ENCODE results near the gene MUCL3.

MUCL3 gene

DNA sequence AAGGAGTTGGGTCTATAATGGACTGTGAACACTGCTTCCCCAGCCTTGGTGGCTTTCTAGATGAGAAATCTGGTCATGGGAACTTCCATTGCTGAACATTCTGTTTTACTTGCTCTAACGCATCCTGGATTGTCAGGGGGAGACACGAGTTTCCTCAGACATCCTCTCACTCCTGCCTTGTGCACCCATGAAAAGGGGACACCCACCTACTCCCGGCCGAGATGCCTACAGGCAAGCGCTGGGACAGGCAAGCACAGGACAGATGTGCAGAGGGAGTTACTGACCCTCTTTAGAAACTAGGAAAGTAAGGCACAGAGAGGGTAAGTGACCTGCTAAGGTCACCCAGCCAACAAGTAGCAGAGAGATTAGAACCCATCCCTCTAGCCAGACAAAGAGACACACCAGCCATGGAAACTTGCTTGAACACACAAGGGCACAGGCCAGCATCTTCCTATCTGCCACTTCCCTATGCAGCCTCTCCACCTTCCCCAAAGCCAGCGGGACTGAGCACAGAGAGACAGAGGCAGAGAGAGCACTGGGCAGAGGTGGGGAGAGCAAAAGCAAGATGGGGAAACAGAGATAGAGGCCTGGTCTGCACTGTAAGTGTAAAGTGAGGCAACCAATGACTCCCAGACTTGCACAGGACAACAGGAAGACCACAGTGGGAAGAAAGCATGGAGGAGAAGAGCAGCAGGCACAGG lies 8.0 kb upstream of the MUCL3 start:
- peaks cover 12% of the 10 kb centered on the region for H3K36me3 ChIP-seq (ENCODE audit: insufficient read depth, low read length)
- TF ChIP-seq, protein P1, sequence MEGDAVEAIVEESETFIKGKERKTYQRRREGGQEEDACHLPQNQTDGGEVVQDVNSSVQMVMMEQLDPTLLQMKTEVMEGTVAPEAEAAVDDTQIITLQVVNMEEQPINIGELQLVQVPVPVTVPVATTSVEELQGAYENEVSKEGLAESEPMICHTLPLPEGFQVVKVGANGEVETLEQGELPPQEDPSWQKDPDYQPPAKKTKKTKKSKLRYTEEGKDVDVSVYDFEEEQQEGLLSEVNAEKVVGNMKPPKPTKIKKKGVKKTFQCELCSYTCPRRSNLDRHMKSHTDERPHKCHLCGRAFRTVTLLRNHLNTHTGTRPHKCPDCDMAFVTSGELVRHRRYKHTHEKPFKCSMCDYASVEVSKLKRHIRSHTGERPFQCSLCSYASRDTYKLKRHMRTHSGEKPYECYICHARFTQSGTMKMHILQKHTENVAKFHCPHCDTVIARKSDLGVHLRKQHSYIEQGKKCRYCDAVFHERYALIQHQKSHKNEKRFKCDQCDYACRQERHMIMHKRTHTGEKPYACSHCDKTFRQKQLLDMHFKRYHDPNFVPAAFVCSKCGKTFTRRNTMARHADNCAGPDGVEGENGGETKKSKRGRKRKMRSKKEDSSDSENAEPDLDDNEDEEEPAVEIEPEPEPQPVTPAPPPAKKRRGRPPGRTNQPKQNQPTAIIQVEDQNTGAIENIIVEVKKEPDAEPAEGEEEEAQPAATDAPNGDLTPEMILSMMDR (IDR thresholded peaks at IDR 0.05; ENCODE audit: low read length) = no peak
- no peak for TF ChIP-seq EZH2 (IDR thresholded peaks at IDR 0.05; ENCODE audit: borderline replicate concordance, low read length)
- no peaks in the 10 kb centered on the region for H3K27me3 ChIP-seq (ENCODE audit: insufficient read depth, low read length)
- H3K79me2 ChIP-seq (ENCODE audit: insufficient read depth, low read length) = no peaks in the 10 kb centered on the region
- H3K4me2 ChIP-seq (ENCODE audit: low read length) = no peak overlapping the region
- no peaks in the 10 kb centered on the region for H3K9me3 ChIP-seq (ENCODE audit: low read length)
- H2AFZ ChIP-seq (ENCODE audit: low read length) = no peak overlapping the region
- no peaks in the 10 kb centered on the region for H3K4me1 ChIP-seq (ENCODE audit: insufficient read depth, low read length, severe bottlenecking)
- no peaks in the 10 kb centered on the region for H3F3A ChIP-seq (ENCODE audit: insufficient read depth, low read length)
- H4K20me1 ChIP-seq (ENCODE audit: insufficient read depth, low read length) = no peaks in the 10 kb centered on the region
- no peak overlapping the region for H3K4me3 ChIP-seq (ENCODE audit: low read depth, low read length, poor library complexity, severe bottlenecking)
- H3K9ac ChIP-seq (ENCODE audit: low read length) = no peak overlapping the region
- no peaks in the 10 kb centered on the region for H3K9me2 ChIP-seq (ENCODE audit: low read depth, low read length)
- no peak overlapping the region for H3K27ac ChIP-seq (ENCODE audit: low read depth, low read length, poor library complexity, severe bottlenecking)

GRCh38 chr6:30935018-30935417 lies 5.8 kb upstream of the MUCL3 start:
- TF ChIP-seq EZH2 (IDR thresholded peaks at IDR 0.05; ENCODE audit: borderline replicate concordance, low read length) = no peak
- TF ChIP-seq, protein P1 (IDR thresholded peaks at IDR 0.05; ENCODE audit: low read length) = no peak

DNA sequence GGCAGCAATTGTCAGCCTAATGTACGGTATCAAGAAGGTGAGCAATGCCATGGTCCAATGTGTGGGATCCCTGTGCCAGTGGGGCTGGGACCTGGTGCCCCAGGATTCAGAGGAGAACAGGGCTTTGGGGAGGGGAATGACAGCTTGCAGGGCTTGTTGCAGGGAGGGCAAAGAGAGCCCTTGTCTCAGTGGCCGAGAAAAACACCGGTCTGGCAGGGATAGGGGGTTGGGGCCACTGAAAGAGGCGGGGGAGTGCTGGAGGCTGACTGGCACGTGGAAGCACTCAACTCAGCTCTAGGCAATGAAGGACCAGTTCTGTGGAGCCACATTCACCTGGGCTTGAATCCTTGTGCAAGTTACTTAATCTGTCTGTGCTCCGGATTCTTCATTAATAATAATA lies 3.5 kb upstream of the MUCL3 start:
- Histone ChIP-seq H3K9me2 (ENCODE audit: low read depth, low read length) (no peaks in the 10 kb centered on the region), H3K27me3 (ENCODE audit: insufficient read depth, low read length) (no peaks in the 10 kb centered on the region), H3K9me3 (ENCODE audit: low read length) (no peaks in the 10 kb centered on the region), H3F3A (ENCODE audit: insufficient read depth, low read length) (no peaks in the 10 kb centered on the region), H4K20me1 (ENCODE audit: insufficient read depth, low read length) (no peaks in the 10 kb centered on the region), H3K36me3 (ENCODE audit: insufficient read depth, low read length) (no peaks in the 10 kb centered on the region), H3K9ac (ENCODE audit: low read length) (no peak overlapping the region), H3K27ac (ENCODE audit: low read depth, low read length, poor library complexity, severe bottlenecking) (no peak overlapping the region), H3K79me2 (ENCODE audit: insufficient read depth, low read length) (no peaks in the 10 kb centered on the region), H2AFZ (ENCODE audit: low read length) (no peak overlapping the region), H3K4me1 (ENCODE audit: insufficient read depth, low read length, severe bottlenecking) (no peaks in the 10 kb centered on the region), H3K4me2 (ENCODE audit: low read length) (no peak overlapping the region), H3K4me3 (ENCODE audit: low read depth, low read length, poor library complexity, severe bottlenecking) (no peak overlapping the region)
- TF ChIP-seq, protein P1 (IDR thresholded peaks at IDR 0.05; ENCODE audit: low read length) = no peak
- no peak for TF ChIP-seq EZH2 (IDR thresholded peaks at IDR 0.05; ENCODE audit: borderline replicate concordance, low read length)

More at GRCh38 chr6:30935018-30935417, 5.8 kb upstream of the MUCL3 start:
- Histone ChIP-seq H3K36me3 (ENCODE audit: insufficient read depth, low read length) (no peaks in the 10 kb centered on the region), H4K20me1 (ENCODE audit: insufficient read depth, low read length) (no peaks in the 10 kb centered on the region), H3K27ac (ENCODE audit: low read depth, low read length, poor library complexity, severe bottlenecking) (no peak overlapping the region), H3K4me2 (ENCODE audit: low read length) (no peak overlapping the region), H3K27me3 (ENCODE audit: insufficient read depth, low read length) (no peaks in the 10 kb centered on the region), H3K9ac (ENCODE audit: low read length) (no peak overlapping the region), H3K9me3 (ENCODE audit: low read length) (no peaks in the 10 kb centered on the region), H2AFZ (ENCODE audit: low read length) (no peak overlapping the region), H3K9me2 (ENCODE audit: low read depth, low read length) (no peaks in the 10 kb centered on the region), H3K4me3 (ENCODE audit: low read depth, low read length, poor library complexity, severe bottlenecking) (no peak overlapping the region), H3K4me1 (ENCODE audit: insufficient read depth, low read length, severe bottlenecking) (no peaks in the 10 kb centered on the region), H3F3A (ENCODE audit: insufficient read depth, low read length) (no peaks in the 10 kb centered on the region), H3K79me2 (ENCODE audit: insufficient read depth, low read length) (no peaks in the 10 kb centered on the region)
